GM23338 (cell line): ENCODE measurements around the gene KXD1.

Source experiments
- CTCF ChIP-seq, 2 experiments: fragments of 200-600 bp in 1 of 2; sonication (generic) in 1 of 2; conservative IDR thresholded peaks; 2 replicates each; pipeline versions ENCODE4 v1.5.1 to v1.6.1; 2016 to 2017; ENCODE audit warnings: antibody characterized with exemption in 2 of 2, low read depth in 2 of 2, mild to moderate bottlenecking in 2 of 2, moderate library complexity in 1 of 2
- ETS1 ChIP-seq: IDR thresholded peaks from 2 replicates; pipeline ENCODE4 v1.6.1; 2016; ENCODE audit warnings: antibody characterized with exemption
- EZH2 ChIP-seq: fragments of 200-600 bp; sonication (generic); IDR thresholded peaks from one replicate; pipeline ENCODE4 v1.8.0; 2017; ENCODE audit warnings: antibody characterized with exemption, mild to moderate bottlenecking, low read depth; ENCODE audit not compliant: unreplicated experiment
- EZH2phosphoT487 ChIP-seq: fragments of 200-600 bp; sonication (generic); IDR thresholded peaks from one replicate; pipeline ENCODE4 v1.8.1; 2018; ENCODE audit warnings: antibody characterized with exemption; ENCODE audit not compliant: unreplicated experiment
- NANOG ChIP-seq: IDR thresholded peaks from 2 replicates; pipeline ENCODE4 v1.6.1; 2016; ENCODE audit warnings: antibody characterized with exemption, borderline replicate concordance
- POLR2AphosphoS5 ChIP-seq: IDR thresholded peaks from 2 replicates; pipeline ENCODE4 v1.6.1; 2016; ENCODE audit warnings: antibody characterized with exemption, low read depth
- REST ChIP-seq: IDR thresholded peaks from one replicate; pipeline ENCODE4 v1.6.1; 2018; ENCODE audit warnings: antibody characterized with exemption; ENCODE audit not compliant: unreplicated experiment
- ZNF114 ChIP-seq: fragments of 250-450 bp; sonication (Bioruptor Pico); IDR thresholded peaks from 2 replicates; pipeline ENCODE4 v1.5.0; 2020; ENCODE audit warnings: mild to moderate bottlenecking, moderate library complexity
- ZNF331 ChIP-seq: fragments of 250-450 bp; sonication (Bioruptor Pico); IDR thresholded peaks from 2 replicates; pipeline ENCODE4 v1.5.0; 2020; ENCODE audit warnings: low read depth, mild to moderate bottlenecking, moderate library complexity
- ZNF462 ChIP-seq: fragments of 250-450 bp; sonication (Bioruptor Pico); IDR thresholded peaks from 2 replicates; pipeline ENCODE4 v1.5.0; 2020; ENCODE audit warnings: mild to moderate bottlenecking, moderate library complexity

- TF ChIP-seq CTCF (conservative IDR thresholded peaks at IDR 0.05; ENCODE audit: low read depth in 2 of 2), result no peak
- no peak for TF ChIP-seq EZH2phosphoT487
- no peak for TF ChIP-seq POLR2AphosphoS5
- TF ChIP-seq ZNF114 (CRISPR knock-in tag), result no peak
- TF ChIP-seq NANOG, result no peak
- no peak for TF ChIP-seq ETS1
- TF ChIP-seq EZH2, result peak; percentile 64
- no peak for TF ChIP-seq ZNF331 (CRISPR knock-in tag)
- TF ChIP-seq REST, result no peak
- TF ChIP-seq ZNF462 (CRISPR knock-in tag), result no peak
Measured at GRCh38 chr19:18613589-18614234, 56.0 kb downstream of the KXD1 start.
